ENCODE measurements around the gene FRYL.
"Not testable (repeated sequence)": the region's sequence is repeated elsewhere in the genome, so short reads cannot be mapped to it uniquely, and the experiment has no call there.

The FRYL gene

DNA sequence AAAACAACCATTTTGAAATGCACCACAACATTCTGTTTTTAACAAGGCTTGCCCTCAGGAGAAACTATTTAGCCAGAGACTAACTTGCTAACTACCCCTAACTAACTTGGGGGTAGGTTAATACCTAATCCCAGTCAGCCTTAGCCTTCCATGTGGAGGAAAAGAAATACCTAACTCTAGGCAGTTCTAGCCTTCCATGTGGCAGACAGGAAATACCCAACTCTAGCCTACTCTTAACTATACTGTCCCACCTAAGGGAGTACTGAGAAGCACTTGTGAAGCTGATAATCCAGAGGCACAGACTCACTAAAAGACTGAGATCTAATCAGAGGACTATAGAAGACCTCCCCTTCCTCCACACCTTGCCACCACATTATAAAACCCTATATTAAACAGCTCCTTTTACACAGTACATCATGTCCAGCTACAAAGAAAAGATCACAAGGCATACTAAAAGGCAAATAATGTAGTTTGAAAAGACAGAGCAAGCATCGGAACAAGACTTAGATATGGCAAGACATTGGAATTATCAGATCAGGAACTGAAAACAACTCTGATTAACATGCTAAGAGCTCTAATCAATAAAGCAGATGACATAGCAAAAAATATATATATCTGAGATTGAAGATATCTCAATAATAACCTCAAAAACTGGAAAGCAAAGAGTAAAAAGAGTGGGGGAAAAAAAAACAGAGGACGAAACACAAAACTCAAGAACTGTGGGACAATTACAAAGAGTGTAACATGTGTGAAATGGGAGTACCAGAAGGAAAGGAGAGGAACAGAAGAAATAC, 52.2 kb downstream of the FRYL start:
- H3K4me3 ChIP-seq (replicated peaks; ENCODE audit: low read depth, low read length) = no peak overlapping the region
- no peak for DNase-seq (ENCODE audit: extremely low read depth, low read depth)
- TF ChIP-seq, protein P1, sequence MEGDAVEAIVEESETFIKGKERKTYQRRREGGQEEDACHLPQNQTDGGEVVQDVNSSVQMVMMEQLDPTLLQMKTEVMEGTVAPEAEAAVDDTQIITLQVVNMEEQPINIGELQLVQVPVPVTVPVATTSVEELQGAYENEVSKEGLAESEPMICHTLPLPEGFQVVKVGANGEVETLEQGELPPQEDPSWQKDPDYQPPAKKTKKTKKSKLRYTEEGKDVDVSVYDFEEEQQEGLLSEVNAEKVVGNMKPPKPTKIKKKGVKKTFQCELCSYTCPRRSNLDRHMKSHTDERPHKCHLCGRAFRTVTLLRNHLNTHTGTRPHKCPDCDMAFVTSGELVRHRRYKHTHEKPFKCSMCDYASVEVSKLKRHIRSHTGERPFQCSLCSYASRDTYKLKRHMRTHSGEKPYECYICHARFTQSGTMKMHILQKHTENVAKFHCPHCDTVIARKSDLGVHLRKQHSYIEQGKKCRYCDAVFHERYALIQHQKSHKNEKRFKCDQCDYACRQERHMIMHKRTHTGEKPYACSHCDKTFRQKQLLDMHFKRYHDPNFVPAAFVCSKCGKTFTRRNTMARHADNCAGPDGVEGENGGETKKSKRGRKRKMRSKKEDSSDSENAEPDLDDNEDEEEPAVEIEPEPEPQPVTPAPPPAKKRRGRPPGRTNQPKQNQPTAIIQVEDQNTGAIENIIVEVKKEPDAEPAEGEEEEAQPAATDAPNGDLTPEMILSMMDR (IDR thresholded peaks at IDR 0.05; ENCODE audit: low read depth, low read length, missing control alignments) = no peak

DNA sequence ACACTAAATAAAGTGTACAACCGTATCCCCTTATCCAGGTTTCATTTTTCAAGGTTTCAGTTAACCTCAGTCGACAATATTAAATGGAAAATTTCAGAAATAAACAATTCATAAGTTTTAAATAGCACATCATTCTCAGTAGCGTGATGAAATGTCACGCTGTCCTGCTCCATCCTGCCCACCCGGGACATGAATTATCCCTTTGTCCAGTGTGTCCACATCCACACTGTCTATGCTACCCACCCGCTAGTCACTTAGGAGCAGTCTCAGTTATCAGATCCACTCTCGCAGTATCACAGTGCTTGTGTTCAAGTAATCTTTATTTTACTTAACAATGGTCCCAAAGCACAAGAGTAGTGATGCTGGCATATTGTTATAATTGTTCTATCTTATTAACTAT, 54.7 kb downstream of the FRYL start:
- no peak overlapping the region for H3K4me3 ChIP-seq (replicated peaks; ENCODE audit: low read depth, low read length)
- TF ChIP-seq, protein P1 (IDR thresholded peaks at IDR 0.05; ENCODE audit: low read depth, low read length, missing control alignments) = no peak
- no peak for DNase-seq (ENCODE audit: extremely low read depth, low read depth)

DNA sequence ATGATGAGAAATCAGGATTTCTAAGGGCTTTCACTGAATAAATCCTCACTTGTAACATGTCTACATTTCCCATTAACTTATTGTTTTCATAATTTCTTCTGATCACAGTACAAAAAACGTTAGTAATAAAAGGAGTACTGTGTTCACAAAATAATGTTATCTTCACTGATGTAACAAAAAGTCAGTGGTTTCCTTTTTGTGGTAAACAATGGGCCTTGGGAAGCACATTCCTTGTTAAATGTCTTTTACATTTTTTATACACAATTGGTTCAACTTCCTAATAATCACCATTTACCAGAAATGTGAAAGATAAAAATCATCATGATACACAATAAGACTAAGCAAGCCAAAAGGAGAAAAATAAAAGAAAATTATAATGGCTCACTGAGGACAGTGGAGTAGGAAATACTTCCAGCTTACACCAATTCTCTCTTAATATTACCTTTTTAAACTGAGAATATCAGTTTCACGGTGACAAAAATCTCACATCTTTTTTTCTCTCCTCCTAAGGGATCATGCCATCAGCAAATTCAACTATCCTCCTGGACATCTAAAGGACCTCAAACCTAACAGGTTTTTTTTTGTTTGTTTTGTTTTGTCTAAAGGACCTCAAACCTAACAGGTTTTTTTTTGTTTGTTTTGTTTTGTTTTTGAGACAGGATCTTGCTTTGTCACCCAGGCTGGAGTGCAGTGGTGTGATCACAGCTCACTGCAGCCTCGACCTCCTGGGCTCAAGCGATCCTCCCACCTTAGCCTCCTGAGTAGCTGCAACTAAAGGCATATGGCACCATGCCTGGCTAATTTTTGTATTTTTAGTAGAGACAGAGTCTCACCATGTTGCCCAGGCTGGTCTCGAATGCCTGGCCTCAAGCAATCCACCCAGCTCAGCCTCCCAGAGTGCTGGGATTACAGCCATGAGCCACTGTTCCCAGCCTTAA, 57.3 kb downstream of the FRYL start:
- TF ChIP-seq, protein P1 (IDR thresholded peaks at IDR 0.05; ENCODE audit: low read depth, low read length, missing control alignments) = no peak
- DNase-seq (ENCODE audit: extremely low read depth, low read depth) = no peak
- H3K4me3 ChIP-seq (replicated peaks; ENCODE audit: low read depth, low read length) = no peak overlapping the region

DNA sequence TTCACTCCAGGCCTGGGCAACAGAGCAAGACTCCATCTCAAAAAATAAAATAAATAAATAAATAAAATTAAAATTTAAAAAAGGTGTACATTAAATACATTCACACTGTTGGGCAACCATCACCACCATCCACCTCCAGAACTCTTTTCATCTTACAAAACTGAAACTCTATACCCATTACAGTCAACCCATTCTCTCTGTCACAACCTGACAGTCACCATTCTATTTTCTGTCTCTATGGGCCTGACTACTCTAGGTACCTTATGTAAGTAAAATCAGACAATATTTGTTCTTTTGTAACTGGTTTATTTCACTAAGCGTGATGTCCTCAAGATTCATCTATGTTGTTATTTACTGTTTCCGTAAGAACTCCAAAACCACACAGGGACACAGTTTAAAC, 59.6 kb downstream of the FRYL start:
- DNase-seq (ENCODE audit: extremely low read depth, low read depth) = no peak
- TF ChIP-seq, protein P1 (IDR thresholded peaks at IDR 0.05; ENCODE audit: low read depth, low read length, missing control alignments) = no peak
- no peak overlapping the region for H3K4me3 ChIP-seq (replicated peaks; ENCODE audit: low read depth, low read length)

DNA sequence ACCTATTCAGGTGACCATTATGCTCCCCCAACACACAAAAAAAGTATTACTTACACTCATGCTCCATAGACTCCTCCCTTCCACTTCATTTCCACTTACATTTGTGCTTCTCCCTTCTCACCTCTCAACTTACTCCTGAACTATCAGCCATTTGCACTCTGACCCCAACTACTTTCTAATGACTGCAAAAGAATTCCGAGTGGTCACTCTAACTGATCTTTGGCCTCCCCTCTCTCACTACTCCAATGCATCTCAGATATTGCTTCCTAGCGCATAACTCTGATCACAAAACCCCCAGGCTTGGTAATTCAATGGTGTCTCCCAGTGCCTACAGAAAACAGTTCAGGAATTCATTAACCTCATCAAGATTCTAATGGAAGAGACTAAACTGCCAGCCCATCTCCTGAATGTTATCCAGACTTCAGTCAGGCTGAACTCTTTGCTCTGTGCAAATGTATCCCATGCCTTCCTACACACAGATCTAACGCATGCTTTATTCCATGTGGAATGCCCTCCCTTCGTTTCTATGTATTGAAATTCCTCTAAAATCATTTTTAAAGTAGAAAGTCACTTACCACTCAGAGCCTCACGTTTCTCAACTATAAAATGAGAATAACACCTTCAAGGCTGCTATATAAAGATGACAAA, 61.1 kb downstream of the FRYL start:
- no peak overlapping the region for H3K4me3 ChIP-seq (replicated peaks; ENCODE audit: low read depth, low read length)
- DNase-seq (ENCODE audit: extremely low read depth, low read depth) = no peak
- TF ChIP-seq, protein P1 (IDR thresholded peaks at IDR 0.05; ENCODE audit: low read depth, low read length, missing control alignments) = no peak

DNA sequence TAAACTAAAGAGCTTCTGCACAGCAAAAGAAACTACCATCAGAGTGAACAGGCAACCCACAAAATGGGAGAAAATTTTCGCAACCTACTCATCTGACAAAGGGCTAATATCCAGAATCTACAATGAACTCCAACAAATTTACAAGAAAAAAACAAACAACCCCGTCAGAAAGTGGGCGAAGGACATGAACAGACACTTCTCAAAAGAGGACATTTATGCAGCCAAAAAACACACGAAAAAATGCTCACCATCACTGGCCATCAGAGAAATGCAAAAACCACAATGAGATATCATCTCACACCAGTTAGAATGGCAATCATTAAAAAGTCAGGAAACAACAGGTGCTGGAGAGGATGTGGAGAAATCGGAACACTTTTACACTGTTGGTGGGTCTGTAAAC, 63.8 kb downstream of the FRYL start:
- H3K4me3 ChIP-seq (replicated peaks; ENCODE audit: low read depth, low read length); DNase-seq (ENCODE audit: extremely low read depth, low read depth): not testable (repeated sequence)

All from HFF-Myc (cell line).